Gastrocnemius medialis (tissue), 4 donors: ENCODE measurements around the gene DTD1. TPM values are rescaled to one million over a fixed set of nuclear protein-coding genes. Genes with fewer than 3 reads are reported as not detected.

ENCODE experiments used
- ATAC-seq, 2 donors: fragments of 150-250 bp; one replicate each; pipeline ENCODE4 v1.9.1; 2016
- DNase-seq, 2 donors: peaks; one replicate each; pipeline ENCODE4 v3.0.0-alpha.2; 2019
- H3K27ac ChIP-seq, 4 donors: fragments of 200-600 bp; sonication (generic); 1 replicate in 1 of 4; 2 replicates in 3 of 4; pipeline ENCODE4 v1.5.1; 2016 to 2018; ENCODE audit warnings: mild to moderate bottlenecking in 2 of 4, moderate library complexity in 1 of 4
- H3K27me3 ChIP-seq, 3 donors: fragments of 200-600 bp; sonication (generic) in 2 of 3; 1 replicate in 1 of 3; 2 replicates in 2 of 3; pipeline versions ENCODE4 v1.5.1 to v1.6.0; 2016 to 2019; ENCODE audit warnings: mild to moderate bottlenecking in 1 of 3, moderate library complexity in 1 of 3
- H3K36me3 ChIP-seq, 2 donors: fragments of 200-600 bp; sonication (generic) in 1 of 2; one replicate each; pipeline ENCODE4 v1.5.1; 2017 to 2018
- H3K4me1 ChIP-seq, 2 donors: fragments of 200-600 bp; sonication (generic) in 1 of 2; one replicate each; pipeline ENCODE4 v1.5.1; 2016 to 2017; ENCODE audit warnings: mild to moderate bottlenecking in 2 of 2
- H3K4me3 ChIP-seq, 4 donors: fragments of 200-600 bp; sonication (generic) in 3 of 4; 1 replicate in 1 of 4; 2 replicates in 3 of 4; pipeline ENCODE4 v1.5.1; 2016 to 2019; ENCODE audit warnings: mild to moderate bottlenecking in 2 of 4
- H3K9me3 ChIP-seq, 3 donors: fragments of 200-600 bp; sonication (generic) in 2 of 3; 1 replicate in 1 of 3; 2 replicates in 2 of 3; pipeline ENCODE4 v1.5.1; 2016 to 2019
- CTCF ChIP-seq, 5 experiments: fragments of 450-650 bp in 3 of 5; fragments of 200-600 bp in 2 of 5; sonication (generic) in 2 of 5; IDR thresholded peaks in 4 of 5; conservative IDR thresholded peaks in 1 of 5; 1 replicate in 4 of 5; 2 replicates in 1 of 5; pipeline ENCODE4 v1.5.1; 2016 to 2019; ENCODE audit warnings: antibody characterized with exemption in 5 of 5, mild to moderate bottlenecking in 3 of 5, moderate library complexity in 3 of 5
- POLR2A ChIP-seq, 2 donors: fragments of 450-650 bp; IDR thresholded peaks; one replicate each; pipeline ENCODE4 v1.6.1; 2017; ENCODE audit warnings: antibody characterized with exemption in 2 of 2, mild to moderate bottlenecking in 2 of 2, moderate library complexity in 2 of 2
- in situ Hi-C, 4 donors: fragments of 200-750 bp; cut with MboI; loops; one replicate each; pipeline versions ENCODE4 v1.15.0 to v1.8.0; 2017; ENCODE audit warnings: low sequenced_read_pairs in 4 of 4
- intact Hi-C: fragments of 100-400 bp; cut with DNase I; formaldehyde crosslinking; loops from one replicate; pipeline ENCODE4 v1.15.1; 2023; ENCODE audit warnings: low total_unique reads
- total RNA-seq, 4 donors: library from RNA; depleted of rRNA; stranded (reverse); fragments of >200 nt; gene quantifications; one replicate each; pipeline versions ENCODE4 v1.1.0 to v1.2.3, GENCODE V29; 2016

DTD1 gene
- total RNA-seq, 4 donors from 2014 or later: 18.0 to 33.0 (median 26.5) TPM

GRCh38 chr20:18589941-18590674 lies 2.3 kb downstream of the DTD1 start:
- ATAC-seq: no peak
- in situ Hi-C loops: loop anchor here in 1 of 4 donors (25.0 kb wide), 1 partner anchor 197 kb away; no protein-coding TSS in a partner anchor
- no peaks in the 10 kb centered on the region for H3K27me3 ChIP-seq

GRCh38 chr20:18596270-18596669 lies 8.4 kb downstream of the DTD1 start:
- no peaks in the 10 kb centered on the region for H3K9me3 ChIP-seq
- H3K27me3 ChIP-seq: no peaks in the 10 kb centered on the region
- no peak for TF ChIP-seq CTCF (IDR thresholded peaks at IDR 0.05 in 4 of 5, conservative IDR thresholded peaks at IDR 0.05 in 1 of 5)
- TF ChIP-seq POLR2A (IDR thresholded peaks at IDR 0.05): no peak
- H3K4me3 ChIP-seq: no peak overlapping the region
- ATAC-seq: no peak
- DNase-seq: no peak
- H3K4me1 ChIP-seq: no peaks in the 10 kb centered on the region
- in situ Hi-C loops (loop anchor here in 1 of 4 donors (25.0 kb wide), 1 partner anchor 191 kb away; no protein-coding TSS in a partner anchor), intact Hi-C loops (no loop called here)
- H3K36me3 ChIP-seq: peaks cover 0 to 12% of the 10 kb centered on the region in 2 donors
- no peak overlapping the region for H3K27ac ChIP-seq

More at GRCh38 chr20:18589941-18590674, 2.3 kb downstream of the DTD1 start:
- intact Hi-C loops: loop anchor here (2.0 to 5.0 kb wide), 2 partner anchors 83 to 303 kb away; partner anchors contain the start of genes SEC23B and ZNF133
- Histone ChIP-seq H3K9me3 (no peaks in the 10 kb centered on the region), H3K27ac (no peak overlapping the region), H3K4me3 (no peak overlapping the region), H3K4me1 (peaks cover 8 to 12% of the 10 kb centered on the region in 2 donors), H3K36me3 (no peaks in the 10 kb centered on the region)
- no peak for TF ChIP-seq POLR2A (IDR thresholded peaks at IDR 0.05)
- no peak for TF ChIP-seq CTCF (IDR thresholded peaks at IDR 0.05 in 4 of 5, conservative IDR thresholded peaks at IDR 0.05 in 1 of 5)
- no peak for DNase-seq

DNA sequence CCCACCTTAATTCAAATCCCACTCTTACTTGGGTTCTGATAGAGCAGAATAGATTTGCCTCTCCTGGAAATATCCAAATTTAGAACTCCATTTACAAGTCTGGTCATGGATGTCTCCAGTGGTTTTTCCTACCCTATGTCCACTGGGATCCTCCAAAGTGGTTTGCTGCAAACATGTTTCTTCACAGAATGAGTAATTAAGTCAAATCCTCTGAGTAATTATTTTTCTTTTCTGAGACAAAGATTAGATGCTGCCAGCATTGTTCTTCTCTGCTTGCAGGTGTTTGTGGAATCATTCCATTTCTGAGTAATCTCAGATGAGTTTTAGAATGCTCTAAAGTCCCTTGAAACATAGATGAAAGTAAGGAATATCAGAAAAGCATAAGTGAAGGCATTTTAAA lies 21.9 kb downstream of the DTD1 start:
- no peak overlapping the region for H3K27ac ChIP-seq
- DNase-seq (no peak), ATAC-seq (no peak)
- TF ChIP-seq POLR2A (IDR thresholded peaks at IDR 0.05) (no peak), CTCF (IDR thresholded peaks at IDR 0.05 in 4 of 5, conservative IDR thresholded peaks at IDR 0.05 in 1 of 5) (no peak)
- intact Hi-C loops (no loop called here), in situ Hi-C loops (no loop called here)
- H3K27me3 ChIP-seq: no peaks in the 10 kb centered on the region
- no peaks in the 10 kb centered on the region for H3K4me1 ChIP-seq
- H3K36me3 ChIP-seq: no peaks in the 10 kb centered on the region
- H3K4me3 ChIP-seq: no peak overlapping the region
- no peaks in the 10 kb centered on the region for H3K9me3 ChIP-seq

GRCh38 chr20:18611492-18611891 lies 23.6 kb downstream of the DTD1 start:
- no peaks in the 10 kb centered on the region for H3K27me3 ChIP-seq
- no peak for ATAC-seq

More at GRCh38 chr20:18611492-18611891, 23.6 kb downstream of the DTD1 start:
- intact Hi-C loops (no loop called here), in situ Hi-C loops (no loop called here)
- no peak for DNase-seq
- TF ChIP-seq CTCF (IDR thresholded peaks at IDR 0.05 in 4 of 5, conservative IDR thresholded peaks at IDR 0.05 in 1 of 5) (no peak), POLR2A (IDR thresholded peaks at IDR 0.05) (no peak)
- Histone ChIP-seq H3K9me3 (no peaks in the 10 kb centered on the region), H3K4me3 (no peak overlapping the region), H3K36me3 (no peaks in the 10 kb centered on the region), H3K4me1 (no peaks in the 10 kb centered on the region), H3K27ac (no peak overlapping the region)
